ENCODE results near the gene C2CD2L.
A peak's percentile ranks its signal among the peaks of the same experiment; 100 is the strongest.
"Not testable (repeated sequence)": the region's sequence is repeated elsewhere in the genome, so short reads cannot be mapped to it uniquely, and the experiment has no call there.

C2CD2L gene

DNA sequence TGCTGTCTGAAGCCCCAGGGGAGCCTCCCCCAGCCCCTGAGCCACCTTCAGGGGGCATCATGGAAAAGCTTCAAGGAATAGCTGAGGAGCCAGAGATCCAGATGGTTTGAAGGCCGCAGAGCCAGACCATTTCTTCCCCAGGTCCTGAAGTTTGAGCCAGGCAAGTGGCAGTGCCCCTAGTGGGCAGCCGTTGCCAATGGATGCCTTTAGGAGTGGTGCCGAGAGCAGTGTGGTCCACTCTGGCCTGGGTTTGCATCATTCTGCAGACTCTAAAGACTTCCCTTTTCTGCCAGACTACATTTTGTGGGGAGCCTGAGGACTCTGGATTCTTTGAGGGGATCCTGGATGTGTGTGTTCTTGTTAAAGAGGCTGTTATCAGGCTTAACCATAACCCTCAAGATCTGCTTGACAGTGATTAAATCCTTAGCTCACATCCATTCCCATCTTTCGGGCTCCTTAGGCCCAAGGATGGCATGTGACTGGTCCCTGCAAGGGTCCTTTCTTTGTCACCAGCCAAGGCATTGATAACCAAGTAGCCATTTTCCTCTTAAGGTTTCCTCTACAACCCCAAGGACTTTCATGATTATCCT lies 27.3 kb downstream of the C2CD2L start:
- no peaks in the 10 kb centered on the region for H3K4me1 ChIP-seq (ENCODE audit: insufficient read depth, low read length)
- no peaks in the 10 kb centered on the region for H3K9me3 ChIP-seq (ENCODE audit: insufficient read depth, low read depth, low read length)
- no peak overlapping the region for H3K27ac ChIP-seq (ENCODE audit: low read depth, low read length)
- no peaks in the 10 kb centered on the region for H3K27me3 ChIP-seq (ENCODE audit: insufficient read depth, low read length)
- H3K4me3 ChIP-seq (ENCODE audit: low read length) = no peak overlapping the region
- H3K9ac ChIP-seq (ENCODE audit: low read depth, low read length) = no peak overlapping the region
- WGBS = 91% methylated on average over 4 of the region's 4 CpGs
- peaks cover 51% of the 10 kb centered on the region for H3K36me3 ChIP-seq (ENCODE audit: insufficient read depth, low read length)

- H3K27me3 ChIP-seq (ENCODE audit: insufficient read depth, low read length); H3K4me3 ChIP-seq (ENCODE audit: low read length); H3K36me3 ChIP-seq (ENCODE audit: insufficient read depth, low read length); H3K9ac ChIP-seq (ENCODE audit: low read depth, low read length); H3K9me3 ChIP-seq (ENCODE audit: insufficient read depth, low read depth, low read length); H3K4me1 ChIP-seq (ENCODE audit: insufficient read depth, low read length); H3K27ac ChIP-seq (ENCODE audit: low read depth, low read length): not testable (repeated sequence)
- WGBS = 89% methylated on average over 9 of the region's 10 CpGs
These were observed 32.1 kb downstream of the C2CD2L start for GRCh38 chr11:119139276-119139675.

- Histone ChIP-seq H3K9me3 (ENCODE audit: insufficient read depth, low read depth, low read length) (no peaks in the 10 kb centered on the region), H3K4me3 (ENCODE audit: low read length) (no peak overlapping the region), H3K4me1 (ENCODE audit: insufficient read depth, low read length) (peaks cover 10% of the 10 kb centered on the region), H3K27me3 (ENCODE audit: insufficient read depth, low read length) (peaks cover 30% of the 10 kb centered on the region), H3K36me3 (ENCODE audit: insufficient read depth, low read length) (no peaks in the 10 kb centered on the region), H3K9ac (ENCODE audit: low read depth, low read length) (no peak overlapping the region), H3K27ac (ENCODE audit: low read depth, low read length) (no peak overlapping the region)
- WGBS = 19% methylated on average over 5 of the region's 7 CpGs
These were observed 37.8 kb downstream of the C2CD2L start for GRCh38 chr11:119144825-119145486.

GRCh38 chr11:119145551-119145950 lies 38.4 kb downstream of the C2CD2L start:
- peaks cover 36% of the 10 kb centered on the region for H3K27me3 ChIP-seq (ENCODE audit: insufficient read depth, low read length)
- WGBS = 67% methylated on average over 3 of the region's 3 CpGs
- no peak overlapping the region for H3K27ac ChIP-seq (ENCODE audit: low read depth, low read length)

DNA sequence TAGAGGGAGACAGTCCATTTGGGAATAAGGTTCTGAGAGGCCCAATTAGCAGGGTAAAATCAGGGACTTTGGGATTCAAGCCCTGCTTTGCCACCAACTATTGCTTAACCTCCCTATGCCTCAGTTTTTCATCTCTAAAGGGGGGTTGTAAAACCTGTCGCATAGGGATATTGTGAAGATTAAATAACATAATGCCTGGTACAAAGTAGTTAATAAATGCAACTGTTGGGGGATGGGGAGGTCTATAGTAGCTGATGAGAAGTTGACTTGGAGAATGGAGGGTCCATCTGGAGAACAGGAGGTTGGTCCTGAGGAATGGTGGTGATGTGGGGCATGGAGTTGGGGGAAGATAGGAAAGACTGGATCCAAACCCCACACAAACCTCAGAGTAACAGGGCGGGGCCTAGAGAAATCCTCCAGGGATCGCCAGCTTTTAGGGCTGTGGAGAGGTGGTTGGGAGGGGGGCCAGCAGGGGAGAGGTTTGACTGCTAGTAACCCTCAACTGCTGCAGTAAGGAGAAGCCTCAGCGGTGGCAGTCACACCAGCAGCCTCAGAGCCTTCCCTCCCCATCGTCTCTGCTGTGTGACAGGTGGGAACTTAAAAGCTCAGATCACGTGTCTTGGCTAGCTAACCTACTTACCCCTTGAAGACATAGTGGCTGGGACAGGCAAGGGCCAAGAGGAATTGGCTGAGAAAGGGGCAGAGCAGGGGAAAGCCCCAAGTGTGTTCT lies 40.6 kb downstream of the C2CD2L start:
- H3K9ac ChIP-seq (ENCODE audit: low read depth, low read length) = no peak overlapping the region
- no peaks in the 10 kb centered on the region for H3K9me3 ChIP-seq (ENCODE audit: insufficient read depth, low read depth, low read length)
- H3K27me3 ChIP-seq (ENCODE audit: insufficient read depth, low read length) = peaks cover 50% of the 10 kb centered on the region
- no peaks in the 10 kb centered on the region for H3K36me3 ChIP-seq (ENCODE audit: insufficient read depth, low read length)
- 35% methylated on average over 6 of the region's 6 CpGs for WGBS
- H3K4me3 ChIP-seq (ENCODE audit: low read length) = no peak overlapping the region; the same call in 1 of the 2 replicates
- H3K4me1 ChIP-seq (ENCODE audit: insufficient read depth, low read length) = peaks cover 10% of the 10 kb centered on the region
- H3K27ac ChIP-seq (ENCODE audit: low read depth, low read length) = no peak overlapping the region

More at GRCh38 chr11:119145551-119145950, 38.4 kb downstream of the C2CD2L start:
- Histone ChIP-seq H3K9me3 (ENCODE audit: insufficient read depth, low read depth, low read length) (no peaks in the 10 kb centered on the region), H3K36me3 (ENCODE audit: insufficient read depth, low read length) (no peaks in the 10 kb centered on the region), H3K4me3 (ENCODE audit: low read length) (no peak overlapping the region), H3K9ac (ENCODE audit: low read depth, low read length) (no peak overlapping the region), H3K4me1 (ENCODE audit: insufficient read depth, low read length) (peaks cover 10% of the 10 kb centered on the region)

DNA sequence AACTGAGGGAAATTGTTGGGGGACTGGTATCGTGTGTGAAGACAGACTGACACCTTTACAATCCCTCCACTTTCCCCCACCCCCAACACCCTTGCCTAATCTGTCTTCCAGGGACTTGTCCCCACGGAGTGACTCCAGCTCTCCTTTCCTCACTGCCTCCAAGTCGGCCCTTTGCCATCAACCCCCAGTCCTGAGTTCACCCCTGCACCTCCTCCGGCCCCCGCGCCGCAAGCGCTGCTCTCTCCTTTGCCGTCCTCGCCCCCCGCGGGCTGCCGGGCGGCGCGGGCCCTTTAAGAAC lies 41.5 kb downstream of the C2CD2L start:
- Histone ChIP-seq H3K9ac (ENCODE audit: low read depth, low read length) (no peak overlapping the region), H3K27ac (ENCODE audit: low read depth, low read length) (no peak overlapping the region), H3K36me3 (ENCODE audit: insufficient read depth, low read length) (no peaks in the 10 kb centered on the region), H3K4me3 (ENCODE audit: low read length) (peak overlapping the region; percentile 55), H3K27me3 (ENCODE audit: insufficient read depth, low read length) (peaks cover 50% of the 10 kb centered on the region), H3K9me3 (ENCODE audit: insufficient read depth, low read depth, low read length) (no peaks in the 10 kb centered on the region), H3K4me1 (ENCODE audit: insufficient read depth, low read length) (peaks cover 10% of the 10 kb centered on the region)
- whole genome bisulfite sequencing = under 1% methylated on average over 15 of the region's 16 CpGs

- no peak within 1 kb of the TSS for H3K9ac ChIP-seq (ENCODE audit: low read depth, low read length)
- H3K4me1 ChIP-seq (ENCODE audit: insufficient read depth, low read length) = peaks cover 10% of the 10 kb centered on the region
- H3K27ac ChIP-seq (ENCODE audit: low read depth, low read length) = no peak within 1 kb of the TSS
- H3K9me3 ChIP-seq (ENCODE audit: insufficient read depth, low read depth, low read length) = no peaks in the 10 kb centered on the region
- peak within 1 kb of the TSS; percentile 55 for H3K4me3 ChIP-seq (ENCODE audit: low read length)
- no peaks in the 10 kb centered on the region for H3K36me3 ChIP-seq (ENCODE audit: insufficient read depth, low read length)
- peaks cover 50% of the 10 kb centered on the region for H3K27me3 ChIP-seq (ENCODE audit: insufficient read depth, low read length)
- under 1% methylated on average over 70 of the region's 73 CpGs for WGBS
These were observed 42.1 kb downstream of the C2CD2L start, which contains the start of gene ABCG4 for GRCh38 chr11:119149018-119149785. Gene ABCG4 (plus strand): TSS chr11:119149052. CDS start chr11:119149966, 914 bp downstream.

- no peak overlapping the region for H3K9ac ChIP-seq (ENCODE audit: low read depth, low read length)
- H3K4me1 ChIP-seq (ENCODE audit: insufficient read depth, low read length) = peaks cover 10% of the 10 kb centered on the region
- no peaks in the 10 kb centered on the region for H3K9me3 ChIP-seq (ENCODE audit: insufficient read depth, low read depth, low read length)
- H3K27ac ChIP-seq (ENCODE audit: low read depth, low read length) = no peak overlapping the region
- H3K36me3 ChIP-seq (ENCODE audit: insufficient read depth, low read length) = no peaks in the 10 kb centered on the region
- WGBS = 4% methylated on average over 33 of the region's 33 CpGs
- H3K27me3 ChIP-seq (ENCODE audit: insufficient read depth, low read length) = peaks cover 50% of the 10 kb centered on the region
- H3K4me3 ChIP-seq (ENCODE audit: low read length) = peak overlapping the region; percentile 55
These were observed 42.7 kb downstream of the C2CD2L start for GRCh38 chr11:119149786-119150275.

GRCh38 chr11:119152043-119152442 lies 44.9 kb downstream of the C2CD2L start:
- Histone ChIP-seq H3K27ac (ENCODE audit: low read depth, low read length) (no peak overlapping the region), H3K9me3 (ENCODE audit: insufficient read depth, low read depth, low read length) (no peaks in the 10 kb centered on the region), H3K4me3 (ENCODE audit: low read length) (no peak overlapping the region), H3K4me1 (ENCODE audit: insufficient read depth, low read length) (peaks cover 6% of the 10 kb centered on the region; the same call in 1 of the 2 replicates), H3K9ac (ENCODE audit: low read depth, low read length) (no peak overlapping the region), H3K36me3 (ENCODE audit: insufficient read depth, low read length) (no peaks in the 10 kb centered on the region), H3K27me3 (ENCODE audit: insufficient read depth, low read length) (peaks cover 47% of the 10 kb centered on the region)
- WGBS = 77% methylated on average over 9 of the region's 9 CpGs

DNA sequence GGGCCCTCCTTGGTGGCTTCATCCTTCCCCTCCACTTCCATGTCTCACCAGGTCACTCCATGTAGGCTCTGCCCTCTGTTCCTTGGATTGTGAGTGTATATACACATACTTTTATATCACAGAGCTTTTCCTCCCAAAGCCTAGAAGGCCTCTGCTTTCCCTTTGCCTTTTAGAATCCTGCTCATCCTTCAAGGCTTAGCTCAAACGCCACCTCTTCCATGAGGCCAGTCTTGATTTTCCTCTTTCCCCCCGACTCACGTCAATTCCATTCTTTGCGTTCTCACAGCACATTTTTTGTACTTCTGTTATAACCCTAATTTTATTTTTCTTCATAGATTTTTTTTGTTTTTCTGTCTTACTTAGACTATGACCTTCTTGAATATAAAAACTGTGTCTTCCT lies 45.5 kb downstream of the C2CD2L start:
- Histone ChIP-seq H3K36me3 (ENCODE audit: insufficient read depth, low read length) (no peaks in the 10 kb centered on the region), H3K4me1 (ENCODE audit: insufficient read depth, low read length) (peaks cover 6% of the 10 kb centered on the region; the same call in 1 of the 2 replicates), H3K27ac (ENCODE audit: low read depth, low read length) (no peak overlapping the region), H3K4me3 (ENCODE audit: low read length) (no peak overlapping the region), H3K9me3 (ENCODE audit: insufficient read depth, low read depth, low read length) (no peaks in the 10 kb centered on the region), H3K27me3 (ENCODE audit: insufficient read depth, low read length) (peaks cover 42% of the 10 kb centered on the region), H3K9ac (ENCODE audit: low read depth, low read length) (no peak overlapping the region)
- 85% methylated on average over 4 of the region's 4 CpGs for WGBS

Measured in HUES64 (cell line).